ENCODE measurements around the gene LLCFC1.

The LLCFC1 gene

DNA sequence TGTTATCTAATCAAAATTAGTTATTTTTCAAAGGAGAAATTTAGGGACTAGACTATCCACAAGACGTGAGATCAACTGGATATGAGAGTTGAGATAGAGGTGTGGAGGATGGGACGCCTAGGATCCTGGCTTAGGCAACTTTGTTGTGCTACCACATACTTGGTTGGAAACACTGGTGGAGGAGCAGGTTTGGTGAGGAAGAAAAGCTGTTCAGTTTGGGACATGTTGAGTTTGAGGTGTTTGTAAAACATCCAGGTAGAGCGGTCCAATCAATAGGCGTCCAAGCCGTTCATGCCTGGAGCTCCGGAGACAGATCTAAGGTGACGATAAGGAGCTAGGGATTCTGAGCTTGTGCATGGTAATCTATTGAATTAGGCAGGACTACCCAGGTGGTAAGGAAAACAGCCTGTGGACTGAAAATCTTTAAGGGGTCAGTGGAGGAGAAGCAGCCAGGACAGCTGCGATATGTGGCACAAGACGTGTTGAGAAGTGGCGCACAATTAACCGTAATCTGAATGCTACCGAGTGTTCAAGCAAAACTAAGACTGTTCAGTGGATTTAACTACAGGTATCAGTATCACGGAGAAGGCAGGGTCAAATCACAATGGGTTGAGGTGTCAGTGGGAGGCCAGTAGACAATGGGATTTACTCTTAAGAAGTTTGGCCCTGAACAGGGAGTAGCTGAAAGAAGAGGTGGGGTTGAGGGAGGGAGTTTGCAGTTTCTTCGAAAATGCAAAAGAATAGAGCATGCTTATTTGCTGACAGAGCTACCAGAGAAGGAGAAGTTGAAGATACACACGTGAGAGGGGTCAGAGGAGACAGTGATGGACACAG lies 37.6 kb upstream of the LLCFC1 start:
- peaks cover 3% of the 10 kb centered on the region for H3K9me3 ChIP-seq (ENCODE audit: severe bottlenecking)
- no peaks in the 10 kb centered on the region for H3K27me3 ChIP-seq (ENCODE audit: insufficient read depth, poor library complexity, severe bottlenecking)
- H3K4me3 ChIP-seq (ENCODE audit: severe bottlenecking) = no peak overlapping the region
- DNase-seq (ENCODE audit: low spot score) (no peak), ATAC-seq (ENCODE audit: low read depth) (no peak)
- H3K4me1 ChIP-seq (ENCODE audit: insufficient read depth, poor library complexity, severe bottlenecking) = no peaks in the 10 kb centered on the region
- H3K27ac ChIP-seq (ENCODE audit: poor library complexity, severe bottlenecking) = no peak overlapping the region
- TF ChIP-seq, protein P1, sequence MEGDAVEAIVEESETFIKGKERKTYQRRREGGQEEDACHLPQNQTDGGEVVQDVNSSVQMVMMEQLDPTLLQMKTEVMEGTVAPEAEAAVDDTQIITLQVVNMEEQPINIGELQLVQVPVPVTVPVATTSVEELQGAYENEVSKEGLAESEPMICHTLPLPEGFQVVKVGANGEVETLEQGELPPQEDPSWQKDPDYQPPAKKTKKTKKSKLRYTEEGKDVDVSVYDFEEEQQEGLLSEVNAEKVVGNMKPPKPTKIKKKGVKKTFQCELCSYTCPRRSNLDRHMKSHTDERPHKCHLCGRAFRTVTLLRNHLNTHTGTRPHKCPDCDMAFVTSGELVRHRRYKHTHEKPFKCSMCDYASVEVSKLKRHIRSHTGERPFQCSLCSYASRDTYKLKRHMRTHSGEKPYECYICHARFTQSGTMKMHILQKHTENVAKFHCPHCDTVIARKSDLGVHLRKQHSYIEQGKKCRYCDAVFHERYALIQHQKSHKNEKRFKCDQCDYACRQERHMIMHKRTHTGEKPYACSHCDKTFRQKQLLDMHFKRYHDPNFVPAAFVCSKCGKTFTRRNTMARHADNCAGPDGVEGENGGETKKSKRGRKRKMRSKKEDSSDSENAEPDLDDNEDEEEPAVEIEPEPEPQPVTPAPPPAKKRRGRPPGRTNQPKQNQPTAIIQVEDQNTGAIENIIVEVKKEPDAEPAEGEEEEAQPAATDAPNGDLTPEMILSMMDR (IDR thresholded peaks at IDR 0.05; ENCODE audit: poor library complexity, severe bottlenecking) = no peak
- no peaks in the 10 kb centered on the region for H3K36me3 ChIP-seq (ENCODE audit: low read depth)

DNA sequence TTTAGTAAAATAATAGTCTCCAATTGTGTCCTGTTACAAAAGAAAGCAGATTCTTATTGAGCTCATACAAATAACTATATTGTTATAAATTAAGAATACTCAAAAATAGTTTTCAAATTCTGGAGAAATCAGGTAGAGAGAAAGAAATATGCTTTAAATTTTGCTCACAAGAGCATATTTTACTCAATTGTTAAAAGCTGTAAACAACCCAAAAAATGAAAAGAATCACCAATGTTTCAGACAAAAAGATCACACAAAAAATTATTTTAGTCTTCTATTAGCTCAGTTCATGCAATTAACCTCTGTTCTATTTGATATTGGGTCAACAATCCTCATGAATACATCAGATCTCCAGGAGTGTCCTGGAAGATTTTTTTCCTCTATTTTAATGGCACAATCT lies 35.2 kb upstream of the LLCFC1 start:
- no peak for ATAC-seq (ENCODE audit: low read depth)
- Histone ChIP-seq H3K27ac (ENCODE audit: poor library complexity, severe bottlenecking) (no peak overlapping the region), H3K27me3 (ENCODE audit: insufficient read depth, poor library complexity, severe bottlenecking) (no peaks in the 10 kb centered on the region), H3K4me1 (ENCODE audit: insufficient read depth, poor library complexity, severe bottlenecking) (no peaks in the 10 kb centered on the region), H3K4me3 (ENCODE audit: severe bottlenecking) (no peak overlapping the region), H3K36me3 (ENCODE audit: low read depth) (no peaks in the 10 kb centered on the region), H3K9me3 (ENCODE audit: severe bottlenecking) (peaks cover 5% of the 10 kb centered on the region)
- DNase-seq (ENCODE audit: low spot score) = no peak
- TF ChIP-seq, protein P1 (IDR thresholded peaks at IDR 0.05; ENCODE audit: poor library complexity, severe bottlenecking) = no peak

DNA sequence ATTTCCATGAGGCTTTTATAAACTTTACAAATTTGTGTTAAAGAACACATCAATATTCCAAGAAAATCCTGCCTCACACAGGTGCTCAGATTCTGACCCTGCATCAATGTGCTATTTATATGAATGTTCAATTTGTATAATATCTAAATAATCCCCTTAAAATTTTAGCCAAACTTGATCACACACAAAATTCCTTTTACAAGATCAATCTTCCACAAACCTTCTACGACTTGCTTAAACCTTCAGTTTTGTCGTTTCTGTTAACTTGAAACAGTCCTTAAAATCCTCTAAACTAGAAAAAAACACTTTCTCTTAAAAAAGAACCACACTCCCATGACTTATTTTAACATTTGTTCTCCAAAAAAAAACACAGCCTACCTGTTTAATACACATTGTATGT lies 33.5 kb upstream of the LLCFC1 start:
- H3K36me3 ChIP-seq (ENCODE audit: low read depth) = no peaks in the 10 kb centered on the region
- TF ChIP-seq, protein P1 (IDR thresholded peaks at IDR 0.05; ENCODE audit: poor library complexity, severe bottlenecking) = no peak
- DNase-seq (ENCODE audit: low spot score) = no peak
- peaks cover 5% of the 10 kb centered on the region for H3K9me3 ChIP-seq (ENCODE audit: severe bottlenecking)
- H3K4me3 ChIP-seq (ENCODE audit: severe bottlenecking) = no peak overlapping the region
- no peak overlapping the region for H3K27ac ChIP-seq (ENCODE audit: poor library complexity, severe bottlenecking)
- no peaks in the 10 kb centered on the region for H3K4me1 ChIP-seq (ENCODE audit: insufficient read depth, poor library complexity, severe bottlenecking)
- no peak for ATAC-seq (ENCODE audit: low read depth)
- H3K27me3 ChIP-seq (ENCODE audit: insufficient read depth, poor library complexity, severe bottlenecking) = no peaks in the 10 kb centered on the region

DNA sequence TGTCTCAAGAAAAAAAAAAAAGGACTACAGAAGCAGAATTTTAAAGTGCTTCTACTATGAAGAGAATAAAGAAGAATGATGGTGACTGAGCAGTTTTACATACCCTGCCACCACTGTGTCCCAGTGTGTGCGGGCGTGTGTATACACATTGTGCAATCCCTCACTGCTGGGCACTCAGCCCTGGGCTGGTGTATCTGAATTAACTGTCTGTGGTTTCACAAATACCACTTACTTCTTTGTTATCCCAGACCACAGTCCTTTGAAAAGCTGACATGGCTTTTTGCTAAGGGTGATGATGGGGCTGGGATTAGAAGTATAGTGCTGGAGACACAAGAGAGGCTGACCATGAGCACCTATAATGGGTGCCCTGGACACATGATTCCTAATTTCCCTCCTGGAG lies 32.6 kb upstream of the LLCFC1 start:
- Histone ChIP-seq H3K27me3 (ENCODE audit: insufficient read depth, poor library complexity, severe bottlenecking) (no peaks in the 10 kb centered on the region), H3K9me3 (ENCODE audit: severe bottlenecking) (peaks cover 5% of the 10 kb centered on the region), H3K36me3 (ENCODE audit: low read depth) (no peaks in the 10 kb centered on the region), H3K4me1 (ENCODE audit: insufficient read depth, poor library complexity, severe bottlenecking) (no peaks in the 10 kb centered on the region), H3K4me3 (ENCODE audit: severe bottlenecking) (no peak overlapping the region), H3K27ac (ENCODE audit: poor library complexity, severe bottlenecking) (no peak overlapping the region)
- TF ChIP-seq, protein P1 (IDR thresholded peaks at IDR 0.05; ENCODE audit: poor library complexity, severe bottlenecking) = no peak
- DNase-seq (ENCODE audit: low spot score) (no peak), ATAC-seq (ENCODE audit: low read depth) (no peak)

DNA sequence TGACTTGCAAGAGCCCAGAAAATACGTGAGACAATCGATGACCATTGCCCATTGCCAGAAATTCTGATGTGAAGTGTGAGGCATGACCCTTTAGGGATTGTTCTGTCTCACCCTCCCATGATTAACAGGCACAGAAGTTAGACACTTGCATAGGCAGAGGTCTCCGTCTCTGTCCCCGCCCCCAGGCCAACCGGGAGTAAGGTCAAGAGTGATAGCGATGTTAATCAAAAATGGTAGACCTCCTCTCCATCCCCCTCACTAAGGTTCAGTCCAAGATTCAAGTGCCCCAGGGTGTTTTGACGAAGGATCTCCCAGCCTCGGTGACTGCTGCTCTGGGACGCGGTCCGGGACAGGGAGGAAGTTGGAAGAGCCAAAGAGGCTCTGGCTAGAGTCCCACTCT lies 31.0 kb upstream of the LLCFC1 start:
- H3K27ac ChIP-seq (ENCODE audit: poor library complexity, severe bottlenecking) = no peak overlapping the region
- TF ChIP-seq, protein P1 (IDR thresholded peaks at IDR 0.05; ENCODE audit: poor library complexity, severe bottlenecking) = no peak
- no peak overlapping the region for H3K4me3 ChIP-seq (ENCODE audit: severe bottlenecking)
- H3K4me1 ChIP-seq (ENCODE audit: insufficient read depth, poor library complexity, severe bottlenecking) = no peaks in the 10 kb centered on the region
- H3K27me3 ChIP-seq (ENCODE audit: insufficient read depth, poor library complexity, severe bottlenecking) = no peaks in the 10 kb centered on the region
- DNase-seq (ENCODE audit: low spot score) (no peak), ATAC-seq (ENCODE audit: low read depth) (no peak)
- peaks cover 5% of the 10 kb centered on the region for H3K9me3 ChIP-seq (ENCODE audit: severe bottlenecking)
- H3K36me3 ChIP-seq (ENCODE audit: low read depth) = no peaks in the 10 kb centered on the region

All from RWPE2 (cell line).